ENCODE measurements around the gene SAMD13.

Gene SAMD13

DNA sequence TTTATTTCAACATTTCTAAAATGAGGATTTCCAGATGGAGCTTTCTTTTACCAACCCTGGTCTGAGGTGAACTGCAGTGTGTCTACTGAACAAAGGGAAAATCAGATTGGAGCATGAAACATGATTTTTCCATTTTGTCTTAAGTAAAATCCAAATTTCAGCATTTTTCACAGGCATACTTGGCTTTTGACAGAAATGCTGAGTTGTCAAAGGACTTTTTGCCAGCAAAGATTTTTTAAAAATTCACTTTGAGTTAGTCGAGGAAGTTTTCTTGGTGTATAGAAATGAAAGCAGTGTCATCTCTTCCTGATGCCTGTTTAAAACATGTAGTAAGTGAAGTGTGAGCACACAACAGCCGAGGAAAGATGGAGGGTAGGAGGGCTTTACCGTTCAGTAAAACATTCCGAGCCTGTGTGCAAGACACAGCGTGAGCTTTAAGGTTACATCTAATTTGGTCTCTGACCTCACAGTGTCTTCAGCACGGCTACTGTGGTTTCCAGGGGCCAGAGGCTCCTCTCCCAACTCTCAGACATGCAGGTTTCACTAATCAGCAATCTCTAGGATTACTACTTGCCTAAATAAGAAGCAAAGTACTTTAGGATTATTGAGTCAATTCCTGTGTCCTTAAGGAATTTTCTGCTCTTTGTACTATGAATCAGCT is 45.9 kb downstream of the SAMD13 start:
- no peak for DNase-seq

DNA sequence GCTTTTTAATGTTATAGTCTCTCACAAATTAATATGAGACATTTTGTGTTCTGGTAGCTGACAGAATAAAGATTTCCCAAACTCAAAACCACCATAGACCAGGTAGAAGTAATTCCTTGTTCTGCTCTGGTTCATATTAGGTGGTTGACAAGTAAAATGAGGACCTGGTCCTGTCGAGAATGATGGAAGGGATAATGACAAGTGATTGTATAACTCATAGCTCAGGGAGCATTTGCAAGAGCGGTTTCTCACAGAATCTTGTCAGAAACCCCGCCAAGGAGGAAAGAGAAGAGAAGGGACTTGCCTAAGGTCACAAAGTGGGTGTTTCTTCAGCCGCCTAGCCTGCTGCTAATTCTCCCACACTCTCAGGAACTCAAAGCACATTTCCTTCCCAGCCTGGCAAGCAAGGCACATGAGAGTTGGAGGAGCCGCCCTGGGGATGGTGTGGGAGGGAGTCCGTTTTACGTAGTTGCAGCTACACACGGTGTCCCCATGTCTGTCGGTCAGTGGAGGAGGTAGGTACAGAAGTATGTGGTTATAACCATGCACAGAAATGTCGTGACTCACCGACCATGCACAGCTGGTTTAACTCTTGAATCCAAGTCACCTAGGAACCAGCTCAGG is 46.5 kb downstream of the SAMD13 start:
- DNase-seq, result no peak

DNA sequence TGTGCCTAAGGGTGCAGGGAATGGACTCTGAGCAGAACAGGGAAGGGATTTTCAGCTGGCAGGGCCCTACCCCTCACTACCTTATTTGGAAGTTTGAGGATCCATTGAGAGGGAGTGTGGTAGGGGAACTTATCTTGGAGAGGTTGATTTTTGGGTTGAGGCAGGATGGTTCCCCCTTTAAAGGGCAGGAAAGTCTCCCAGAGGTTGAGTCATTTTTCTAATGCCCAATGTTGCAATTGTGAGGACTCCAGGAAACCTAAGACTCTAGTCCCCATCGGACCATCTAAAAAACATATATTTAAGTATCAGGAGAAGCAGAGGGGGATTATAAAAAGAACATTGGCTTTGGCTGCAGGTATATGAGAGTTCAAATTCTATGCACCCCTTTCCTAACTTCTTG is 47.3 kb downstream of the SAMD13 start:
- DNase-seq, result no peak

DNA sequence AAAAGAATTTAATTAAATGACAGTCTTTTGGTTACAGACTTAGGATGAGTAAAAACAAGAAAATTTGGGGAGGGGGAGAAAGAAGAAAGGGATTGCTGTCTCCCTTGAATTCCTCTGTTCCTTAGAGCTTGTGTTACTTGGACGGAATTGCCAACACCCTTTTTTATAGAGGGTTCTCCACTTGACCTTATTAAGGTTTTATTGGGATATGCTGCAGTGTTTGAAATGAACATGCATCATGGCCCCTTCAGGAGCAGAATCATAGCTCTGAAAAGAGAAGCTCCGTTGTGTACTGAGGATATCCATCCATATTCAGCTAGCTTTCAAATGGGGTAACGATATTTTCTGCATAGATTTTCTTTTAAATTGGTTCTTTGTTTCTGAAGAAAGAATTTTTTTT is 48.6 kb downstream of the SAMD13 start:
- no peak for DNase-seq

DNA sequence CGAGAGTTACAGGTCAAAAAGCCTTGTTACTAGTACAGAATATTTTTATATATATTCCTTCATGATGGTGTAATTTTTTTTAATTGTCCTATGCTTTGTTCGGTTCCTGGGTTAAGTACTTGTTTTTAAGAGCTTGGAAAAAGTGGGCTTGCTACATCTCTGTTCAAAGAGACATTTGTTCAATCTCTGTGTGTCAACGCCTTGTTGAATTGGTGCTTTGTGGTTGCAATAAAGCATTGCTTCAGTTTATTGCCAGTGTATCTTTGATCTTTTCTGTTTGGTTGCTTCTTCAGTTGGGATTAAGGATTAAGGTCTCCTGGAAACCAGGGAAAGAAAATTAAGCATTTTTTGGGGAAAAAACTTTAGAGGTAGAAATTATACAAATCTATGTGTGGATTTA is 49.0 kb downstream of the SAMD13 start:
- no peak for DNase-seq

DNA sequence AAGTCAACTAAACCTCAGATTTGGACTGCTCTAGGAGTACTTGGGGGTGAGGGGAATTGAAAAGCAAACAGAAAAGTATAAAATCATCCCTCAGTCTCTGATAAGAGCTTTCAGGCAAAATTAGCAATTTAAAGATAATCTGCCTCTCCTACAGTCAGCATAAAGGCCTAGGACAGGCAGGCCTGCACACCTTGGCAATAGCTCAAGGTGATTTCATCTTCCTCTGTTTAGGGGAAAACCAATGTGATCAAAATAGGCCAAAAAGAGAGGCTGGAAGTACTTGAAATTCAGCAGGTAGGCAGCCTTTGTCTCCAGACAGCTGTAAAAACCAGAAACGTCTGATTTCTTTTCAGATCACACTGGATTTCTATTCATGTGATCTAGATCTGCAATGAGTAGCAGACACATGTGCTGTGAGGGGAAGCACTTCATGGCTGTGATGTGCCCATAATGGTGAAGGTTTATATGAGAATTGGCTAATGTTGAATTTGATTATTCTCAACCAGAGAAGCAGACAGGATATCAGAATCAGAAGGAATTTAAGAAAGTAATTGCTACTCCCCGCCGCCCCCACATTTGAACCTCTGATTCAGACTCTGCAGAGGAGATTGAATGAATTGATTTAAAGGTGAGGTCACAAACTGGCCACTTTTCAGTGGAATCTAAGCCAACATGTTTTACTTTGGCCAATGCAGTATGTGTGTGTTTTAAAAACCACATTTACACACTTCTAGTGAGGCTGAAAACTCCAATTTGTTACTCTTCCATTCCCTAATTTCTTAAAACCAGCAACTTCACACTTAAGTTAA is 51.0 kb downstream of the SAMD13 start:
- no peak for DNase-seq

DNA sequence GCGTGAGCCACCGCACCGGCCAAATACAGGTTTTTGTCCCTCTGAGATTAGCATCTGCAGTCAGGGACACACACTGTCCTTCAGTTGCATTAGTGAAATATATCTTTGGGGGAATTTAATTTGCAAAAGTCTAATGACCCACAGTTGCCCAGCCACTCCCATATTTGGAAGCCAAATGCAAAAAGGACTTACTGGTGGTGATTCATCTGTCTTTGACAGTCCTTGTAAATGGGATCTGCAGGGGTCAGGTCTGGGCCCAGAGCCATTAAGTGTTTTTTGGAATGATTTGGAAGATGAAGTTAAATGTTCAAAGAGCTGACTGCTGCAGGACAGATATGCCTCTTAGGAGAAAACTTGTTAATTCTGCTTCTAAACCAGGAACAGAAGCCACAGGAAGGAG is 52.2 kb downstream of the SAMD13 start:
- DNase-seq, result no peak

DNA sequence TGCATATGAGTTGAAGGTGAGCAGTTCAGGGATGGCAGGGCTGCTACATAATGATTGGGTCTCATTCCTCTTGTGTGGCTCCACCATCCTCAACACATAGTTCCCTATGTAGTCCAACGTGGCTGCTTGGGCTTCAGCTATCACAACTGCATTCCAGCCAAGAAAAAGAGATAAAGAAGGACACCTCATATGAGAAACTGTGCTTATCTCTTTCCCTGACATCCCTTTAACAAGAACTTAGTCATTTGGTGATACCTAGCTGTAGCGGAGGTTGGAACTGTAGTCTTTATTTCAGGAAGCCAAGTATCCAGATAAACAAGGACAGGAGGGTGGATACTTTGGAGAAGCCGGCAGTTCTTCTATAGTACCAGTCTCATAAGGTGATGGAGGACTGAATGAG is 54.0 kb downstream of the SAMD13 start:
- DNase-seq, result no peak

DNA sequence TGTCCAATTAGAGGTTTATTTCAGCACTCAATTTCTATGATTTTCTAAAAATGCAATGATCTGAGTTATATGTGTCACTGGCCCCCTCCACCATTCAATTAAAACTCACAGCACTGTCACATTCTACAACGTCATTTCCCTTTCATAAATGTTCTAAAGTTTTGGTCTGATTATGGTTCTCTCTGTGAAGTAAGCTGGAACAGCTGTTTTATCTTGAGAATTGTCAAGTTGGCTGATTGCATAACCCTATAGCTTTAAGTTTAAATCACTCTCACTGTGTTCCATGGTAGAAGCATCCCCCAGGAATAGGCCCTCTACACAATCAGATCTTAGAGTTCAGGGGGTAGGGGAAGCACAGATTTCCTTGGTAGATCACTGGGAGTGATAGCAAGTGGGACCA is 55.4 kb downstream of the SAMD13 start:
- DNase-seq, result no peak

DNA sequence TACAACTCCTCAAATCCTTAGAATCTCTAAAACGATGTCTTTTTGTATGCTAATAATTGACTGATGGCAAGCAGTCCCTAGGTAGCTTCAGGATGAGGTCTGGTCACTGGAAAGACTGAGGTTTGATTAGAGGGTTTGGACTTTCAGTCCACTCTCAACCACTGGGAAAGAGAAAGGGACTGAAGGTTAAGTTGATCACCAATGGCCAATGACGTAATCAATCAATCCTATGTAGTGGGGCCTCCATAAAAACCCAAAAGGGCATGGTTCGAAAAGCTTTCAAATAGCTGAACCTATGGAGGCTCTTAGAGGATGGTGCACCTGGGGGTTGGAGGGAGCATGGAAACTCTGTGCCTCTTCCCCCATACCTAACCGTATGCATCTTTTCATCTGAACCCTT is 57.2 kb downstream of the SAMD13 start:
- DNase-seq, result no peak

DNA sequence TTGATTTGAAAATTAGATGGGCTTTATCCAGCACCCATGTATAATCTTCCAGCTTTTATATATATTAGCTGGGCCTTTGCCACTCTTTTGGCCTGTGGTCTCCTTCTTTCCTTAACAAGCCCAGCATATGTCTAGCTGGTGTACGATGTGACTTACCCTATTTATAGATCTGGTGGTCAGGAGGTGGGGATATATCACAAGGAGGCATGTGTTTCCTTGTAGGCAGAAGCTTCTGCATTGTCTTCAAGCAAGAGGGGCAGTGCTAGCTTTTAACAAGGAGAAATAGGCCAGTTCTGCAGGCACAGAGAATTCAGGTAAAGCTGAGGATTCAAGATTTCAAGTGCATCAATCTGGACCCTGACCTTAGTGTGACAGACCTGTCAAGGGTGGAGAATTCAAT is 58.8 kb downstream of the SAMD13 start:
- no peak for DNase-seq

DNA sequence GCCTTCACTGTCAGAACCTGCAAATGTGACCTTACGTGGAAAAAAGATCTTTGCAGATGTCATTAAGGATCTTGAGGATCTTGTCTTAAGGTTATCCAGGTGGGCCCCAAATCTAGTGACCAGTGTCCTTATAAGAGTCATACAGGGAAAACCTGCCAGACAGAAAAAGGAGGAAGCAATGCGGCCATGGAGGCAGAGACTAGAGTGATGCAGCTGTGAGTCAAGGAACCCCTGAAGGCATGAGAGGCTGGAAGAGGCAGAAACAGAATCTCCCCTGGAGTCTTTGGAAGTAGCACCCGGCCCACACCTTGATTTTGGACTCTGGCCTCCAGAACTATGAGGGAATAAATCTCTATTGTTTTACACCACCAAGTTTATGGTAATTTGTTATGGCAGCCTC is 60.3 kb downstream of the SAMD13 start:
- DNase-seq, result no peak

DNA sequence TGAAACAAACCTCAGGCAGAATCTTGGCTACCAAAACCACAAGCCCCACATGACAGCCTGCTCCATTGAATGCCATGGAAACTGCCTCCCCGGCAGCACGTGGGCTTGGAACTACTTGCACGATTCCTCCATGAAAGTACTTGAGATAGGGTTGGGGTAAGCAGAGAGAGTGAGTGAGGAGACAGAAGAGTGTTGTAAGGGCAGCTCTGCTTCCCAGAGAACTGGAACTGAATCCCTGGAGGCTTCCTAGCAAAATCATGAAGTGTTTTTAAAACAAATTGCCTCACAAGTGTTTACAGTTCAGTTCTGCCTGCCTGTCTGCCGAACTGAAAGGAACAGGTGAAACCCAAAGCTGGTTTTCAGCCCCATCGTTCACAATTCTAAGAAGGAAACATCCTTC is 61.5 kb downstream of the SAMD13 start:
- no peak for DNase-seq

DNA sequence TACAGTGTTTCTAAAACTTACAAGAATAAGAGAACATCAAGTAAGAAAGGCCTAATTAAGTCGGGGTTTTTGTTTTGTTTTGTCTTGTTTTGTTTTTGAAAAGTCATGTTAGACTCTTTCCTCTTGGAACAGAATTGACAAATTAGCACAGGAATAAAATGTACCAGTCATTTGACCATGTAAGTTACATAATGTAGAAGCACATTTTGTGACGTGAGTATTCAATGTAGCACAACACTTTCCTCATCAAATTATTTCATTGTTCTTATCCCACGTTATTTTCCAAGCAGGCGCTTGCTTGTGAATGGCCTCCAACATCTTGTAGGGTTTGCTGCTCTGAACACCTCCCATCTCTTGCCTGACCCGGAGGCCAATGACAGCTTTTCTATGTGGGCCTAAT is 62.1 kb downstream of the SAMD13 start:
- no peak for DNase-seq

DNA sequence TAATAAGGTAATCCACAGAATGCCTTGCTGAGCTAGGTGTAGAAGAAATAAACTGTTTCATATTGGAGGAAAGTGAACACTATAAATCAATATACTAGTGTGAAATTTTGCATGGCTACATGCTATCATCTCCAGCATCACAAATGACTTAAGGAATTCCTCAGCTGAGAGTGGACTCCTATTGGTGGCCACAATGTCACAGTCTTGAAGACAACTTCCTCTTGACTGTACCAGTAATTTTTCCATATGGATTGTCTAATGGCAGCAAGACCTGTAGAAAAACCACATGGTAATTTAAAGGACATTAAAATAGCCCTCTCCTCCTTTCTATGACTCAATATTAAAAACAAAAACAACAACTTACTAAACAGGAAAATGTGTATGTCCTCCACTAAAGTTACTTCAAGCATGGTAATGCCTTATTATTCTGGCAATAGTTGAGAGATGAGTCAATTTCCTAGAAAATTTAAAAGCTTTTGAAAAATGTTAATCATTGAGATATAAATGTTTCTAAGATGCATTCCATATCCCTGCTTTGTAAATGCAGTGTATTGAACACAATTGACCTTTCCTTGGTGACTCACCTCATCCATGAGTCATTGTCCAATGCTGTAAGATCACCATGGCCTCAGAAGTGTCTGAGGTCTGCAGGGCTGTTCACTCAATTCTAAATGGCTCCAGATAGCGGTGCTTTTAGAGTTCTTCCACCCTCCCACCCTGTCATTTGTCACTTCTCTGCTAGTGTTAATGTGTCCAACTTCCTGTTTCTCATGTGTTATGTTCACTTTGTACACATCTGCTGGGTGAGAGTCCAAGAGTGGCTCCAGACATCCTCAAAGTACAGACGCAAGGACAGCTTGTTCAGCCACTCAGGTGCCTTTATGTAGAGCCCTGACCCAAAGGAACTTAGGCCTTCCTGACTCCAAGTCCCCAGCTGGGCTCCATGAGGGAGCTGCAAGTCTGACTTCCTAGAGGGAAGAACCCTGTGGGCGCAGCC is 64.0 kb downstream of the SAMD13 start:
- DNase-seq, result peak; percentile 31

DNA sequence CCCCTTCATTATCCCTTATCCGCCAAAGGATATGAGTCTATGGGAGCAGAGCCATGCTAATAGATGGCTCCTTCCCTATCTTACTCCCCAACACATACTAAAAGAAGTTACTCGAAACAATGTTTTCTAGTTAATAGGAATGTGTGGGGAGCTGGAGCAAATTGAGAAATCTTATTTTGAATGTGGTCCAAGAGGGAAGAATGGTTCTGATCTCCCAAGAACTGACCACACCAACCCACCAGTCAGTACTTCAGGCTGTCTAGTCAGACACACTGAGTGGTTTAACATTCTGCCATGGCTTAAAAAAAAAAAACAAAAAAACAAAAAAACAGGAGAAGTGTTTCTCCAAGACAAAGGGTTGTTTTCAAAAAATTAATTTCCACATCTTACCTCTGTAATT is 65.3 kb downstream of the SAMD13 start:
- no peak for DNase-seq

DNA sequence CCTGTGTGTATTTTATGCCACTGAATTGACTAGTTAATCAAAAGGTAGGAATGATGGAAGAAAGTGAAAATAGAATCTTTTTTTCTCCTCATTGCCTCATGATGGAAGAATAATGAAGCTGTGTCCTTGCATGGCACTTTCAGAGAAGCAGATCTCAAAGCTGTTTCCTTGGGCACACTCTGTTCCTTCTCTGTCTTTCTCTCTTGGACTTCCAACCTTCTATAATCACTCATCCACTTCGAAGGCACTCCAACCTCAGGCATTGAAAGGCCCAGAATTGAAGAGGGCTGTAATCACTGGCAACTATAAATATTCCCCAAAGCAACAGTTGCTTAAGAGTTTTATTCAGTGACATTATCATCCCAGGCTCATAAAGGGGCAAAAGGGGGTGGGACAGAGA is 65.7 kb downstream of the SAMD13 start:
- no peak for DNase-seq

DNA sequence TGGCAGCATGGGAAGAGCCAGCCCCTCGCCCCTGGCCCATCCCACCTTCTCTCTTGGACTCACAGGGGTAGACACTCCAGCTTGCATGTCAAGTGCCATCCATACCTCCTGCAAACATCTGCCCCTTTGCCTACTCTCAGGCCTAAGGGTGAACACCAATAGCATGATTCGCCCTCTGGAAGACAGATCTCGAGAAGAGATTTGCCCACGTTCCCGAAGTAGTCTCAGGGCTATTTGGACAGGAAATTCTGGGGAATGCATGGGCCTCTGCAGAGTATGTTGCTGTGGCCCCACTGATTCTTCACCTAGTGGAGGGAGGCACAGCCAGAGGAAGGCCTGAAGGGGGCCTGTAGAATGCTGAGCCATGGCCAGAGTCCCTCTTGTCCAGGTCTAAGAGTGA is 66.9 kb downstream of the SAMD13 start:
- DNase-seq, result no peak

DNA sequence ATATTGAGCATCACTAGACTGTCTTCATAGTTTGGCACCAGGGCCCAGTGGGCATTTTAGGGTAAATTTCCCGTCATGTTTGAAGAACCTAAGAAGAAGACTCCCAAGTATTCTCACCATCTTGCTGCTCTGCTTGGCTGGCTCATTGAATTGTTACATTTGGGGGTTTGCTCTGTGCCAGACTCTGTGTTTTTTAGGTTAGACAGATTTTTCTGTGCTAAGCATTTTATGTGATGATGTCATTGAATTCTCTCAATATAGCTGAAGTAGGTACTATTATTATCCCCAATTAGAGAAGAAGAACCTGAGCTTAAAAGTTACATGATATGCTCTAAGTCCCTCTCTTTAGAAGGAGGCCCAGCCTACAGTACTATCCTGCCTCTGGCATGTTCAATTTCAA is 68.8 kb downstream of the SAMD13 start:
- no peak for DNase-seq

DNA sequence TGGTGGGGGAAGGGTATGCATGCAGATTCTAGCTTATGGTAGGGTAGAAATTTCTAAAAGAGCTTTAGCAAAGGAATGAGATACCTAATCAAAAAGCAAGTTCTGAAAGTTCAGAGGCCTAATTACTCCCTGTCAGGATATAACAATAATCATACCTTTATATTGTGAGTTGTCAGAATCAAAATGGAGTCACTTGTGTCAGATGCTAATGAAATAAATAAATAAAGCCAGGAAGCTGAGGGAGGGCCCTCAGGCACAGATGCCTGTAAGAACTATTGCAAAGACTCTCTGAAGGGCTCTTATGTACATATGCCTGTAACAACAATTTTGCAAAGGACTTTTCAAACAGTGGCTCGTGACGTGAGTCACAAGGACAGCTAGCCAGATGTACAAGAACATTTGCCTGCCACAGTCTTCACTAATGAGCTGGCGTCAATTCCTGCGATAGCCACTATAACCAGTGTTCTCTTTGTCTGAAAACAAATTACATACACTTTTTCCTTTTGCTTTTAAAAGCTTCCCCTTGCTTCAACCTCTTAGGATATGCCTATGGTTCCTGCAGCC is 69.4 kb downstream of the SAMD13 start:
- DNase-seq, result no peak

DNA sequence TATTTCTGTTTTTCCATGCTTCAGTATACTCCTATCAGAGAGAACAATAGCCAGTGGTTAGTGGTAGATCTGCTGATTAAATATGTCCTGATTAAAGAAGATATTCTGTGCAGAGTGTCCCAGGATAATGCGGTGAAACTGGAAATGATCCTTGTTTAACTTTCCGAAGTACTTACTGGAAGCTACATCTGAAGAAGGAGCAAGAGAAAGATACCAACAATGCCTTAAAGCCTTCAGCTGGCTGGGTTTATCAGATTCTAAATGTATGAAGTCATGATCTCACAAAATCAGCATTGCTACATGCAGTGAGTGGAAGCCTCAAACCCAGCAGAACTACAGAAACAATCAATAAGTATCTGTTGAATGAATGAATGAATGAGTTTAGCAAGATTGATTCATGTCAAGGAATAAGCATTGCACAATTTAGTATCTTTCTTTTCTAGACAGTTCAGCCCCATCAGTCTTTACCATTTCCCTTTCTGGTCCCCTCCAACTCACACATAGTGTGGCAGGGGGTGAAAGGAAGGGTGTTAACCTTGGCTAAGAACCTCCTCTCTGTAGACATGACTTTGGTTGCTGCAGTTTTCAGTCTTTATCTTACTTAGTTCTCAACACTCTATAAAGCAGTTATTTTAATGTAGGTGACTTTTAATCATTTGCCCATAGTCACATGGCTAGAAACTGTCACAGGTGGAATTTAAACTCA is 72.1 kb downstream of the SAMD13 start:
- no peak for DNase-seq
